OCI-LY7 (cell line): ENCODE data around the gene GGA3. TPM values are rescaled to one million over a fixed set of nuclear protein-coding genes. Genes with fewer than 3 reads are reported as not detected.

Experiments used
- BruUV-seq: library from RNA; stranded (reverse); fragments of 400-500 nt; replicated peaks from 2 replicates; lab custom pipeline; 2021; lab: Mats Ljungman, UMichigan
- CTCF ChIA-PET: fragments of 300-600 bp; sonication (Branson Sonifier 250); formaldehyde crosslinking; loops from one replicate; lab custom pipeline; 2022; ENCODE audit warnings: antibody characterized with exemption; ENCODE audit not compliant: unreplicated experiment; lab: Charles Lee
- POLR2A ChIA-PET: fragments of 300-600 bp; sonication (Branson Sonifier 250); formaldehyde crosslinking; loops from one replicate; lab custom pipeline; 2022; ENCODE audit warnings: antibody characterized with exemption; lab: Charles Lee
- DNase-seq: peaks from one replicate; pipeline ENCODE4 v3.0.0-alpha.2; 2015; ENCODE audit warnings: low spot score
- H2AFZ ChIP-seq: fragments of 200-600 bp; sonication (generic), shearing (Covaris generic); 2 replicates; pipeline ENCODE4 v1.6.1; 2014; ENCODE audit warnings: mild to moderate bottlenecking, antibody characterized with exemption, low read length, moderate library complexity
- H3K27ac ChIP-seq: fragments of 200-600 bp; sonication (generic); 2 replicates; pipeline ENCODE4 v1.5.1; 2014; ENCODE audit warnings: mixed run types, low read depth, mild to moderate bottlenecking, moderate library complexity, low read length, inconsistent platforms; ENCODE audit not compliant: poor library complexity, severe bottlenecking
- H3K36me3 ChIP-seq: fragments of 200-600 bp; sonication (generic); 2 replicates; pipeline ENCODE4 v1.6.1; 2014; ENCODE audit warnings: mild to moderate bottlenecking, antibody characterized with exemption, low read length, moderate library complexity, mixed read lengths; ENCODE audit not compliant: insufficient read depth
- H3K4me1 ChIP-seq: fragments of 200-600 bp; sonication (generic); 2 replicates; pipeline ENCODE4 v1.5.1; 2014; ENCODE audit warnings: mild to moderate bottlenecking, low read length; ENCODE audit not compliant: insufficient read depth, poor library complexity, severe bottlenecking
- H3K4me2 ChIP-seq: fragments of 200-600 bp; sonication (generic); 2 replicates; pipeline ENCODE4 v1.6.1; 2014; ENCODE audit warnings: mild to moderate bottlenecking, low read length
- H3K4me3 ChIP-seq: fragments of 200-600 bp; sonication (generic); 2 replicates; pipeline ENCODE4 v1.5.1; 2014; ENCODE audit warnings: mild to moderate bottlenecking, low read depth, low read length; ENCODE audit not compliant: poor library complexity, severe bottlenecking
- H3K79me2 ChIP-seq: fragments of 200-600 bp; sonication (generic); 2 replicates; pipeline ENCODE4 v1.6.1; 2016; ENCODE audit warnings: low read depth, mild to moderate bottlenecking, low read length, moderate library complexity, mixed read lengths; ENCODE audit not compliant: insufficient read depth
- H3K9me2 ChIP-seq: fragments of 200-600 bp; sonication (generic); 2 replicates; pipeline ENCODE4 v1.6.1; 2016; ENCODE audit warnings: mild to moderate bottlenecking, low read length, mixed read lengths; ENCODE audit not compliant: insufficient read depth
- H3K9me3 ChIP-seq: fragments of 200-600 bp; sonication (generic); 2 replicates; pipeline ENCODE4 v1.6.1; 2014; ENCODE audit warnings: mild to moderate bottlenecking, mixed run types, low read length, mixed read lengths
- H4K20me1 ChIP-seq: fragments of 200-600 bp; sonication (generic); 2 replicates; pipeline ENCODE4 v1.6.1; 2014; ENCODE audit warnings: mild to moderate bottlenecking, antibody characterized with exemption, low read length, moderate library complexity, mixed read lengths; ENCODE audit not compliant: insufficient read depth
- EZH2phosphoT487 ChIP-seq: fragments of 200-600 bp; sonication (generic); IDR thresholded peaks from 2 replicates; pipeline ENCODE4 v1.6.1; 2018; ENCODE audit warnings: low read depth, borderline replicate concordance, mild to moderate bottlenecking, mixed run types, antibody characterized with exemption, low read length, moderate library complexity, mixed read lengths
- intact Hi-C: fragments of 100-400 bp; cut with micrococcal nuclease; formaldehyde crosslinking; loops from one replicate; pipeline ENCODE4 v1.10.0; 2022; ENCODE audit not compliant: unreplicated experiment
- total RNA-seq, 2 experiments: library from RNA; depleted of rRNA in 1 of 2; stranded (reverse); fragments of >200 nt in 1 of 2; shearing (Covaris generic) in 1 of 2; gene quantifications; 2 replicates each; pipeline ENCODE4 v1.2.3, GENCODE V29; 2014 to 2022
- TF ChIP-seq, protein P1 (sequence below): fragments of 200-600 bp; sonication (generic); conservative IDR thresholded peaks from 2 replicates; pipeline ENCODE4 v1.5.1; 2014; ENCODE audit warnings: mild to moderate bottlenecking, antibody characterized with exemption, low read length, moderate library complexity, mixed read lengths

GGA3 gene
- total RNA-seq, 2 experiments from 2014 or later = 77.6 to 106 TPM

GRCh38 chr17:75270218-75270965, 9.0 kb upstream of the GGA3 start:
- intact Hi-C loops = loop anchor here (2.0 to 10.0 kb wide), 4 partner anchors 88 to 514 kb away; partner anchors contain the start of genes GRB2, LLGL2, SUMO2 and UNK
- no peaks in the 10 kb centered on the region for H4K20me1 ChIP-seq
- peak overlapping the region; percentile 94 for H3K4me2 ChIP-seq
- peak overlapping the region; percentile 71 for H3K27ac ChIP-seq
- H3K9me3 ChIP-seq = no peaks in the 10 kb centered on the region
- peaks cover 25% of the 10 kb centered on the region; the same call in 1 of the 2 replicates for H3K79me2 ChIP-seq
- peak; percentile 84 for DNase-seq
- H3K4me1 ChIP-seq = peaks cover 42% of the 10 kb centered on the region
- H3K4me3 ChIP-seq = peak overlapping the region; percentile 90
- TF ChIP-seq, protein P1, sequence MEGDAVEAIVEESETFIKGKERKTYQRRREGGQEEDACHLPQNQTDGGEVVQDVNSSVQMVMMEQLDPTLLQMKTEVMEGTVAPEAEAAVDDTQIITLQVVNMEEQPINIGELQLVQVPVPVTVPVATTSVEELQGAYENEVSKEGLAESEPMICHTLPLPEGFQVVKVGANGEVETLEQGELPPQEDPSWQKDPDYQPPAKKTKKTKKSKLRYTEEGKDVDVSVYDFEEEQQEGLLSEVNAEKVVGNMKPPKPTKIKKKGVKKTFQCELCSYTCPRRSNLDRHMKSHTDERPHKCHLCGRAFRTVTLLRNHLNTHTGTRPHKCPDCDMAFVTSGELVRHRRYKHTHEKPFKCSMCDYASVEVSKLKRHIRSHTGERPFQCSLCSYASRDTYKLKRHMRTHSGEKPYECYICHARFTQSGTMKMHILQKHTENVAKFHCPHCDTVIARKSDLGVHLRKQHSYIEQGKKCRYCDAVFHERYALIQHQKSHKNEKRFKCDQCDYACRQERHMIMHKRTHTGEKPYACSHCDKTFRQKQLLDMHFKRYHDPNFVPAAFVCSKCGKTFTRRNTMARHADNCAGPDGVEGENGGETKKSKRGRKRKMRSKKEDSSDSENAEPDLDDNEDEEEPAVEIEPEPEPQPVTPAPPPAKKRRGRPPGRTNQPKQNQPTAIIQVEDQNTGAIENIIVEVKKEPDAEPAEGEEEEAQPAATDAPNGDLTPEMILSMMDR = peak; percentile 77
- TF ChIP-seq EZH2phosphoT487 = no peak
- POLR2A ChIA-PET = interaction anchor here (0.5 to 4.6 kb wide), 20 partner anchors 9 to 247 kb away, joined by 3 to 59 read pairs (median 5); partner anchors contain the start of genes GGA3, MRPS7, NT5C and SLC25A19
- no peaks in the 10 kb centered on the region for H3K9me2 ChIP-seq
- BruUV-seq = no TSS peak
- CTCF ChIA-PET = interaction anchor here (0.6 to 2.5 kb wide), 9 partner anchors 9 to 265 kb away, joined by 3 to 31 read pairs (median 3); partner anchors contain the start of genes GGA3, LLGL2, MRPS7 and SLC25A19
- peaks cover 58% of the 10 kb centered on the region for H3K36me3 ChIP-seq
- H2AFZ ChIP-seq = peak overlapping the region; percentile 72

DNA sequence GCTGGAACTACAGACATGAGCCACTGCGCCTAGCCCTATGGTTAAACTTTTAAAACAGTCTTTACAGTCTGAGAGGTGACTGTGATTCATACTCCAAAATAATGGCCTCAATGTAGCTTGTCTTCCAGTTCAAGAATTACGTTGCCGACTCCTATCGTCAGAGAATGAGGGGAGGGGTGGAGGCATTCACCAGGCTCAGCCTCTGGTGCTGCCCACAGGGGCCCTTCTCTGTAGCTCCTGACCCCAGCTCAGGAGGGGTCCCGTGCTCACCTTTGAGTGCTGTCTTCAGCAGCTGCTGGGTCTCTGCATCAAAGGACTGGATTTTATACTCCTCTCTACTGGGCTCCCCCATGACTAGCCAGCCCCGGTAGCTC, 8.4 kb upstream of the GGA3 start:
- Histone ChIP-seq H3K4me2 (peak overlapping the region; percentile 94), H3K36me3 (peaks cover 58% of the 10 kb centered on the region), H3K79me2 (peaks cover 25% of the 10 kb centered on the region; the same call in 1 of the 2 replicates), H3K4me3 (peak overlapping the region; percentile 90), H3K27ac (peak overlapping the region; percentile 71), H2AFZ (no peak overlapping the region), H3K9me2 (no peaks in the 10 kb centered on the region), H4K20me1 (no peaks in the 10 kb centered on the region), H3K4me1 (peaks cover 42% of the 10 kb centered on the region), H3K9me3 (no peaks in the 10 kb centered on the region)
- ChIA-PET CTCF (interaction anchor here (0.6 to 2.5 kb wide), 6 partner anchors 9 to 265 kb away, joined by 3 to 31 read pairs (median 3); partner anchors contain the start of genes GGA3 and MRPS7), POLR2A (interaction anchor here (0.6 to 4.6 kb wide), 11 partner anchors 8 to 229 kb away, joined by 3 to 59 read pairs (median 5); partner anchors contain the start of genes GGA3, MRPS7, SLC25A19 and TMEM94)
- intact Hi-C loops = loop anchor here (2.0 to 10.0 kb wide), 4 partner anchors 87 to 515 kb away; partner anchors contain the start of genes GRB2, LLGL2, SUMO2 and UNK
- DNase-seq = peak; percentile 29
- no peak for TF ChIP-seq EZH2phosphoT487
- TF ChIP-seq, protein P1 = no peak
- BruUV-seq = no TSS peak
